WTC11 (cell line): ENCODE measurements around the gene LHFPL4. TPM values are rescaled to one million over a fixed set of nuclear protein-coding genes. Genes with fewer than 3 reads are reported as not detected.
"Not testable (repeated sequence)": the region's sequence is repeated elsewhere in the genome, so short reads cannot be mapped to it uniquely, and the experiment has no call there.

Experiments
- ATAC-seq: fragments of 200-7000 bp; cut with Tn5 transposase; 2 replicates; pipeline ENCODE4 v1.10.0; 2021; ENCODE audit warnings: mild to moderate bottlenecking, moderate library complexity
- CTCF ChIA-PET: fragments of 300-600 bp; sonication (Branson Sonifier 250); formaldehyde crosslinking; loops from one replicate; lab custom pipeline; 2021; ENCODE audit warnings: antibody characterized with exemption; lab: Charles Lee
- POLR2A ChIA-PET: fragments of 350-600 bp; sonication (Branson Sonifier 250); formaldehyde crosslinking; loops from one replicate; lab custom pipeline; 2021; ENCODE audit warnings: antibody characterized with exemption; lab: Charles Lee
- DNase-seq: peaks from one replicate; pipeline ENCODE4 v3.0.0; 2021; ENCODE audit warnings: low spot score
- H3K27ac Mint-ChIP-seq: 2 replicates; pipeline ENCODE4 v1.8.0; 2021; ENCODE audit warnings: mixed read lengths
- H3K27me3 Mint-ChIP-seq: 2 replicates; pipeline ENCODE4 v1.8.0; 2021; ENCODE audit warnings: low read depth, mild to moderate bottlenecking, moderate library complexity, mixed read lengths
- H3K36me3 Mint-ChIP-seq: 2 replicates; pipeline ENCODE4 v1.8.0; 2021; ENCODE audit warnings: mixed read lengths
- H3K4me1 Mint-ChIP-seq: 2 replicates; pipeline ENCODE4 v1.8.0; 2022; ENCODE audit warnings: mixed read lengths
- H3K4me3 Mint-ChIP-seq: 2 replicates; pipeline ENCODE4 v1.8.0; 2021; ENCODE audit warnings: mild to moderate bottlenecking, moderate library complexity, mixed read lengths
- H3K9me3 Mint-ChIP-seq: 2 replicates; pipeline ENCODE4 v1.8.0; 2021; ENCODE audit warnings: mixed read lengths
- CBFB ChIP-seq: sonication (generic); formaldehyde crosslinking; IDR thresholded peaks from 2 replicates; pipeline ENCODE4 v1.8.1; 2022; ENCODE audit warnings: mild to moderate bottlenecking, low read depth, missing genetic modification reagents
- ESRRA ChIP-seq: sonication (generic); formaldehyde crosslinking; IDR thresholded peaks from 2 replicates; pipeline ENCODE4 v1.8.1; 2022; ENCODE audit warnings: mild to moderate bottlenecking, missing genetic modification reagents, borderline replicate concordance
- FOXJ3 ChIP-seq: sonication (generic); formaldehyde crosslinking; IDR thresholded peaks from 2 replicates; pipeline ENCODE4 v1.9.0; 2021; ENCODE audit warnings: missing genetic modification reagents, mild to moderate bottlenecking, borderline replicate concordance
- GABPB1 ChIP-seq: sonication (generic); formaldehyde crosslinking; IDR thresholded peaks from 2 replicates; pipeline ENCODE4 v1.8.1; 2023; ENCODE audit warnings: mild to moderate bottlenecking, missing genetic modification reagents
- HMGA2 ChIP-seq: fragments of 250-450 bp; sonication (Bioruptor Pico); IDR thresholded peaks from 2 replicates; pipeline ENCODE4 v1.4.0; 2021; ENCODE audit warnings: mild to moderate bottlenecking, moderate library complexity
- IRF2 ChIP-seq: sonication (generic); formaldehyde crosslinking; IDR thresholded peaks from 2 replicates; pipeline ENCODE4 v1.8.0; 2022; ENCODE audit warnings: low read depth, missing genetic modification reagents, borderline replicate concordance
- JAZF1 ChIP-seq: fragments of 250-450 bp; sonication (Bioruptor Pico); IDR thresholded peaks from 2 replicates; pipeline ENCODE4 v1.9.0; 2021; ENCODE audit warnings: moderate library complexity, mild to moderate bottlenecking, inconsistent platforms
- KAT7 ChIP-seq: sonication (generic); formaldehyde crosslinking; IDR thresholded peaks from 2 replicates; pipeline ENCODE4 v1.8.1; 2023; ENCODE audit warnings: missing genetic modification reagents, mild to moderate bottlenecking, borderline replicate concordance
- NFYB ChIP-seq: sonication (generic); formaldehyde crosslinking; conservative IDR thresholded peaks from 2 replicates; pipeline ENCODE4 v1.8.0; 2022; ENCODE audit warnings: low read depth, missing genetic modification reagents
- NR3C1 ChIP-seq: sonication (generic); formaldehyde crosslinking; conservative IDR thresholded peaks from 2 replicates; pipeline ENCODE4 v1.8.1; 2023; ENCODE audit warnings: low read depth, mild to moderate bottlenecking, missing genetic modification reagents
- RORB ChIP-seq: fragments of 250-450 bp; sonication (Bioruptor Pico); IDR thresholded peaks from 2 replicates; pipeline ENCODE4 v1.9.0; 2021; ENCODE audit warnings: mild to moderate bottlenecking
- SMAD4 ChIP-seq: sonication (generic); formaldehyde crosslinking; IDR thresholded peaks from 2 replicates; pipeline ENCODE4 v1.8.0; 2022; ENCODE audit warnings: mild to moderate bottlenecking, missing genetic modification reagents
- ZNF671 ChIP-seq: fragments of 250-450 bp; sonication (Bioruptor Pico); IDR thresholded peaks from 2 replicates; pipeline ENCODE4 v1.8.0; 2021; ENCODE audit warnings: mild to moderate bottlenecking
- total RNA-seq: library from RNA; stranded (reverse); gene quantifications from 3 replicates; pipeline ENCODE4 v1.2.3, GENCODE V29; 2021
- TF ChIP-seq, protein P1 (sequence below): sonication (generic); formaldehyde crosslinking; IDR thresholded peaks from 2 replicates; pipeline ENCODE4 v1.8.0; 2022; ENCODE audit warnings: mild to moderate bottlenecking, missing genetic modification reagents
- TF ChIP-seq, protein P2 (sequence below): sonication (generic); formaldehyde crosslinking; IDR thresholded peaks from 2 replicates; pipeline ENCODE4 v1.8.0; 2022; ENCODE audit warnings: mild to moderate bottlenecking, missing genetic modification reagents
- TF ChIP-seq, protein P3 (sequence below): sonication (generic); formaldehyde crosslinking; IDR thresholded peaks from 2 replicates; pipeline ENCODE4 v1.8.1; 2022; ENCODE audit warnings: missing genetic modification reagents, borderline replicate concordance
- TF ChIP-seq, protein P4 (sequence below): sonication (generic); formaldehyde crosslinking; IDR thresholded peaks from 2 replicates; pipeline ENCODE4 v1.8.1; 2023; ENCODE audit warnings: mild to moderate bottlenecking, missing genetic modification reagents
- TF ChIP-seq, protein P5 (sequence below): sonication (generic); formaldehyde crosslinking; IDR thresholded peaks from 2 replicates; pipeline ENCODE4 v1.8.1; 2022; ENCODE audit warnings: low read depth, mild to moderate bottlenecking, moderate library complexity, missing genetic modification reagents, borderline replicate concordance

Gene LHFPL4
- total RNA-seq, 1 experiment from 2014 or later = 24.4 TPM

DNA sequence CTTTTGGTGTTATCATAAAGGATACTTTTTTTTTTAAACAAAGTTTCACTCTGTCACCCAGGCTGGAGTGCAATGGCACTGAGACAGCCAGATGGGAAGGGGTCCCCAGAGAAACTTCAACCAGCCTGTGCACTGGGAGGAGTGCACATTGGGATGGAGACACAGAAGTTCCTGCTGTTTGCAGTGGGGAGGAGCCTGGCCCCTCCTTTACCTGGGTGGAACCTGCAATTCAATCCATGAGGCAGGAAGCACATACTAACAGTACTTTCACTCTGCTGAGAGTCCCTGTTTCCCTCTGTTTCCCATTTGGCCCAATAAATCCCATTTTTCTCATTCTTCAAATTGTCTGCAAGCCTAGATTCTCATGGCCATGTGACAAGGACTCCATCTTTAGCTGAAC lies 42.3 kb upstream of the LHFPL4 start (continued):
- TF ChIP-seq, protein P1, sequence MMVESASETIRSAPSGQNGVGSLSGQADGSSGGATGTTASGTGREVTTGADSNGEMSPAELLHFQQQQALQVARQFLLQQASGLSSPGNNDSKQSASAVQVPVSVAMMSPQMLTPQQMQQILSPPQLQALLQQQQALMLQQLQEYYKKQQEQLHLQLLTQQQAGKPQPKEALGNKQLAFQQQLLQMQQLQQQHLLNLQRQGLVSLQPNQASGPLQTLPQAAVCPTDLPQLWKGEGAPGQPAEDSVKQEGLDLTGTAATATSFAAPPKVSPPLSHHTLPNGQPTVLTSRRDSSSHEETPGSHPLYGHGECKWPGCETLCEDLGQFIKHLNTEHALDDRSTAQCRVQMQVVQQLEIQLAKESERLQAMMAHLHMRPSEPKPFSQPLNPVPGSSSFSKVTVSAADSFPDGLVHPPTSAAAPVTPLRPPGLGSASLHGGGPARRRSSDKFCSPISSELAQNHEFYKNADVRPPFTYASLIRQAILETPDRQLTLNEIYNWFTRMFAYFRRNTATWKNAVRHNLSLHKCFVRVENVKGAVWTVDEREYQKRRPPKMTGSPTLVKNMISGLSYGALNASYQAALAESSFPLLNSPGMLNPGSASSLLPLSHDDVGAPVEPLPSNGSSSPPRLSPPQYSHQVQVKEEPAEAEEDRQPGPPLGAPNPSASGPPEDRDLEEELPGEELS (CRISPR knock-in tag) = no peak
- TF ChIP-seq, protein P2, sequence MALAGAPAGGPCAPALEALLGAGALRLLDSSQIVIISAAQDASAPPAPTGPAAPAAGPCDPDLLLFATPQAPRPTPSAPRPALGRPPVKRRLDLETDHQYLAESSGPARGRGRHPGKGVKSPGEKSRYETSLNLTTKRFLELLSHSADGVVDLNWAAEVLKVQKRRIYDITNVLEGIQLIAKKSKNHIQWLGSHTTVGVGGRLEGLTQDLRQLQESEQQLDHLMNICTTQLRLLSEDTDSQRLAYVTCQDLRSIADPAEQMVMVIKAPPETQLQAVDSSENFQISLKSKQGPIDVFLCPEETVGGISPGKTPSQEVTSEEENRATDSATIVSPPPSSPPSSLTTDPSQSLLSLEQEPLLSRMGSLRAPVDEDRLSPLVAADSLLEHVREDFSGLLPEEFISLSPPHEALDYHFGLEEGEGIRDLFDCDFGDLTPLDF (CRISPR knock-in tag) = no peak

DNA sequence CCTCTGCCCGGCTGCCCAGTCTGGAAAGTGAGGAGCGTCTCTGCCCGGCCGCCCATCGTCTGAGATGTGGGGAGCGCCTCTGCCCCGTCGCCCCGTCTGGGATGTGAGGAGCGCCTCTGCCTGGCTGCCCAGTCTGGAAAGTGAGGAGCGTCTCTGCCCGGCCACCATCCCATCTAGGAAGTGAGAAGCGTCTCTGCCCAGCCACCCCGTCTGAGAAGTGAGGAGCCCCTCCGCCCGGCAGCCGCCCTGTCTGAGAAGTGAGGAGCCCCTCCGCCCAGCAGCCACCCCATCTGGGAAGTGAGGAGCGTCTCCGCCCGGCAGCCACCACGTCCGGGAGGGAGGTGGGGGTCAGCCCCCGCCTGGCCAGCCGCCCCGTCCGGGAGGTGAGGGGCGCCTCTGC lies 38.2 kb upstream of the LHFPL4 start:
- ATAC-seq, DNase-seq, H3K4me1 Mint-ChIP-seq, H3K27ac Mint-ChIP-seq, H3K4me3 Mint-ChIP-seq, POLR2A ChIA-PET, CTCF ChIA-PET: not testable (repeated sequence)
- H3K9me3 Mint-ChIP-seq = peaks cover 31% of the 10 kb centered on the region
- H3K36me3 Mint-ChIP-seq = peaks cover 17% of the 10 kb centered on the region
- peaks cover 12% of the 10 kb centered on the region for H3K27me3 Mint-ChIP-seq

DNA sequence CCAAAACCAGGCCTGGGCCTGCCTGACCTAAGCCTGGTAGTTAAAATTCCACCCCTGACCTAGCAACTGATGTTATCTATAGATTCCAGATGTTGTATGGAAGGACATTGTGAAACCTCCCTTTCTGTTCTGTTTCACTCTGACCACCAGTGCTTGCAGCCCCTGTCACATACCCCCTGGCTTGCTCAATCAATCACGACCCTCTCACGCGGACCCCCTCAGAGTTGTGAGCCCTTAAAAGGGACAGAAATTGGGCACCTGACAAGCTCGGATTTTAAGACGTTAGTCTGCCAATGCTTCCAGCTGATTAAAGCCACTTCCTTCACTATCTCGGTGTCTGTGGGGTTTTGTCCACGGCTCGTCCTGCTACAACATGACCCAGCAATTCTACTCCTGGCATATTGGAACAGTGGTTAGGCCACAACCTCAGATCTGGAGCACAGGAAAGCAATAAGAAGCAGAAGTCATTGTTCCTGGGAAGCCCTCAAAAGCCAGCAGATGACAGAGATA lies 36.7 kb upstream of the LHFPL4 start:
- peaks cover 12% of the 10 kb centered on the region; the same call in 1 of the 2 replicates for H3K27me3 Mint-ChIP-seq
- CTCF ChIA-PET = no interaction called here
- no peak overlapping the region for H3K27ac Mint-ChIP-seq
- POLR2A ChIA-PET = no interaction called here
- DNase-seq (no peak), ATAC-seq (no peak)
- H3K4me3 Mint-ChIP-seq = no peak overlapping the region
- H3K4me1 Mint-ChIP-seq = no peaks in the 10 kb centered on the region
- H3K9me3 Mint-ChIP-seq = peaks cover 22% of the 10 kb centered on the region
- TF ChIP-seq, protein P3, sequence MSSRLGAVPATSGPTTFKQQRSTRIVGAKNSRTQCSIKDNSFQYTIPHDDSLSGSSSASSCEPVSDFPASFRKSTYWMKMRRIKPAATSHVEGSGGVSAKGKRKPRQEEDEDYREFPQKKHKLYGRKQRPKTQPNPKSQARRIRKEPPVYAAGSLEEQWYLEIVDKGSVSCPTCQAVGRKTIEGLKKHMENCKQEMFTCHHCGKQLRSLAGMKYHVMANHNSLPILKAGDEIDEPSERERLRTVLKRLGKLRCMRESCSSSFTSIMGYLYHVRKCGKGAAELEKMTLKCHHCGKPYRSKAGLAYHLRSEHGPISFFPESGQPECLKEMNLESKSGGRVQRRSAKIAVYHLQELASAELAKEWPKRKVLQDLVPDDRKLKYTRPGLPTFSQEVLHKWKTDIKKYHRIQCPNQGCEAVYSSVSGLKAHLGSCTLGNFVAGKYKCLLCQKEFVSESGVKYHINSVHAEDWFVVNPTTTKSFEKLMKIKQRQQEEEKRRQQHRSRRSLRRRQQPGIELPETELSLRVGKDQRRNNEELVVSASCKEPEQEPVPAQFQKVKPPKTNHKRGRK = no peak
- TF ChIP-seq ZNF671 (CRISPR knock-in tag) (no peak), HMGA2 (CRISPR knock-in tag) (no peak), CBFB (CRISPR knock-in tag) (no peak), NFYB (CRISPR knock-in tag) (no peak), NR3C1 (CRISPR knock-in tag) (no peak), FOXJ3 (CRISPR knock-in tag) (no peak), ESRRA (CRISPR knock-in tag) (no peak), RORB (CRISPR knock-in tag) (no peak), KAT7 (CRISPR knock-in tag) (no peak), JAZF1 (CRISPR knock-in tag) (no peak), IRF2 (CRISPR knock-in tag) (no peak), SMAD4 (no peak), GABPB1 (no peak)
- TF ChIP-seq, protein P4, sequence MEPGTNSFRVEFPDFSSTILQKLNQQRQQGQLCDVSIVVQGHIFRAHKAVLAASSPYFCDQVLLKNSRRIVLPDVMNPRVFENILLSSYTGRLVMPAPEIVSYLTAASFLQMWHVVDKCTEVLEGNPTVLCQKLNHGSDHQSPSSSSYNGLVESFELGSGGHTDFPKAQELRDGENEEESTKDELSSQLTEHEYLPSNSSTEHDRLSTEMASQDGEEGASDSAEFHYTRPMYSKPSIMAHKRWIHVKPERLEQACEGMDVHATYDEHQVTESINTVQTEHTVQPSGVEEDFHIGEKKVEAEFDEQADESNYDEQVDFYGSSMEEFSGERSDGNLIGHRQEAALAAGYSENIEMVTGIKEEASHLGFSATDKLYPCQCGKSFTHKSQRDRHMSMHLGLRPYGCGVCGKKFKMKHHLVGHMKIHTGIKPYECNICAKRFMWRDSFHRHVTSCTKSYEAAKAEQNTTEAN (CRISPR knock-in tag) = no peak
- TF ChIP-seq, protein P5, sequence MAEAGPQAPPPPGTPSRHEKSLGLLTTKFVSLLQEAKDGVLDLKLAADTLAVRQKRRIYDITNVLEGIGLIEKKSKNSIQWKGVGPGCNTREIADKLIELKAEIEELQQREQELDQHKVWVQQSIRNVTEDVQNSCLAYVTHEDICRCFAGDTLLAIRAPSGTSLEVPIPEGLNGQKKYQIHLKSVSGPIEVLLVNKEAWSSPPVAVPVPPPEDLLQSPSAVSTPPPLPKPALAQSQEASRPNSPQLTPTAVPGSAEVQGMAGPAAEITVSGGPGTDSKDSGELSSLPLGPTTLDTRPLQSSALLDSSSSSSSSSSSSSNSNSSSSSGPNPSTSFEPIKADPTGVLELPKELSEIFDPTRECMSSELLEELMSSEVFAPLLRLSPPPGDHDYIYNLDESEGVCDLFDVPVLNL (CRISPR knock-in tag) = no peak
- TF ChIP-seq, protein P1 (CRISPR knock-in tag) = no peak
- peaks cover 9% of the 10 kb centered on the region for H3K36me3 Mint-ChIP-seq
